Fibroblast of pulmonary artery (primary cell): ENCODE data around the gene GLS2.
"Not testable (repeated sequence)": the region's sequence is repeated elsewhere in the genome, so short reads cannot be mapped to it uniquely, and the experiment has no call there.

Experiments used
- DNase-seq: peaks from one replicate; pipeline ENCODE4 v3.0.0-alpha.2; 2010; ENCODE audit warnings: low read depth
- H3K4me3 ChIP-seq: replicated peaks from 2 replicates; pipeline ENCODE4 v1.5.1; 2011; ENCODE audit warnings: low read depth, mild to moderate bottlenecking, control low read depth, low read length, moderate library complexity
- CTCF ChIP-seq: IDR thresholded peaks from 2 replicates; pipeline ENCODE4 v1.5.1; 2011; ENCODE audit warnings: mild to moderate bottlenecking, control low read depth, low read length, inconsistent platforms; ENCODE audit errors: missing control alignments

Gene GLS2

GRCh38 chr12:56521590-56522371, 33.8 kb upstream of the GLS2 start, which contains the start of gene RBMS2:
RBMS2 (plus strand) TSS chr12:56521820; CDS start chr12:56522024, 204 bp downstream.
- peak within 1 kb of the TSS; percentile 62 for H3K4me3 ChIP-seq
- DNase-seq: peak; percentile 97
- no peak for TF ChIP-seq CTCF

- TF ChIP-seq CTCF: no peak
- H3K4me3 ChIP-seq: peak overlapping the region; percentile 62
- no peak for DNase-seq
Measured at GRCh38 chr12:56521209-56521589, 33.2 kb upstream of the GLS2 start.

DNA sequence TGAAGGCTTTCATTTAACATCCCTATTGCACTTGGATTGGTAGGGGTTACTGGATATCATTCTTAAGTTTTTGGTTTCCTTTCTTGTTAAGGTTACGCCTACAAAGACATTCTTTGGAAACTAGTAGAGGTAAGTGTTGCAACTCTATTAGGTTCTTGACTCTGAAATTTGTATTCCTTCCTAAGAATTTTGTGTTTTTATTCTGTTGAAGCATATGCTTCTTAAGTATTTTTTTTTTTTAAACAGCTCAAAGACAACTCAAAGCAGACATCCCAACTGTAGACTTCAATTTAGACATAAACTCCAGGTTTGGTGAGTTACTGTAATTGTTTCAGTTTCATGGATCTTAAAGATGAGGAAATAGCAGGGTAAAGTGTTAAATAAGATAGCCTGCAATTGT, 32.5 kb upstream of the GLS2 start:
- DNase-seq: peak; percentile 60
- TF ChIP-seq CTCF: no peak

DNA sequence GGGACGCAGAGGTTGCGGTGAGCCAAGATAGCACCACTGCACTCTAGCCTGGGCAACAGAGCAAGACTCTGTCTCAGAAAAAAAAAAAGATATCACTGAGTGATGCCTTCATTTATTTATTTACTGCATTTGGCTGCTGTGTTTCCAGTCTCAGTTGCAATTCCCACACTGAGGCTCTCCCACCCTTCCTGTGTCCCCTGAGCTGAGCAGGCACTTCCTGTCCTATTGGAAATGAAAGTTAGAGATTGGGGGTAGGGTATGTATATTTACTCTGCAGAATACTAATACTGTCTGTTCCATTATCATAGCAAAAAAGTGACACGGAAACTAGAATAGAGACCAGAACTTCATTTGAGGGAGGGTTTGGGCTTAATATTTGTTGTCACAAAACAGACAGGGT, 32.1 kb upstream of the GLS2 start:
- no peak for TF ChIP-seq CTCF
- peak overlapping the region; percentile 14 for H3K4me3 ChIP-seq
- peak; percentile 46 for DNase-seq

More for the DNA sequence above, 32.5 kb upstream of the GLS2 start:
- H3K4me3 ChIP-seq: peak overlapping the region; percentile 62

- TF ChIP-seq CTCF: no peak
- DNase-seq: peak; percentile 43
- no peak overlapping the region for H3K4me3 ChIP-seq
Measured at GRCh38 chr12:56518570-56518969, 30.6 kb upstream of the GLS2 start.

DNA sequence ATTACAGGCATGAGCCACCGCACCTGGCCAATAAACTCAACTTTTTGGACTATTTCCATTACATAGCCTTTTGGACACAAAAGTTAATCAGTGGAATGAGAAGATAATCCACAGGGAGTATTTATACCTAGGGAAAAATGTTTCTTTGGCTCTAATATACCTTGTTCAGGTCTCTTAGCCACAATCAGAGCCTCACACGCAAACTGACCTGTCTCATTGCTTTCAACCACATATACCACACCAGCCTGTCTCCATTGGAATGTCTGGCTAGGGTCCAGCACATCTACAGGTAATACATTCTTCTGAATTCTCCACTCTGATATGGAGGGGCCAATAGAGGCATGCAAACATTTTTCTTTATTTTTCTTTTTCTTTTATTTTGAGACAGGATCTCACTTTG, 29.9 kb upstream of the GLS2 start:
- DNase-seq: no peak
- TF ChIP-seq CTCF: no peak
- H3K4me3 ChIP-seq: no peak overlapping the region

- not testable (repeated sequence) for H3K4me3 ChIP-seq, DNase-seq
Measured at GRCh38 chr12:56514014-56514318, 26.0 kb upstream of the GLS2 start.
